DOHH2 (cell line): ENCODE data around the gene CLPSL2.

ENCODE experiments used
- H3F3A ChIP-seq: fragments of 200-600 bp; sonication (generic), shearing (Covaris generic); 2 replicates; pipeline ENCODE4 v1.6.0; 2016; ENCODE audit warnings: antibody characterized with exemption, mild to moderate bottlenecking; ENCODE audit not compliant: control insufficient read depth, insufficient read depth
- H3K27ac ChIP-seq: fragments of 200-600 bp; sonication (generic); 2 replicates; pipeline ENCODE4 v1.5.1; 2014; ENCODE audit warnings: low read depth, mild to moderate bottlenecking, low read length, moderate library complexity
- H3K27me3 ChIP-seq: fragments of 200-600 bp; sonication (generic); 2 replicates; pipeline ENCODE4 v1.6.1; 2014; ENCODE audit warnings: mild to moderate bottlenecking, low read length, mixed read lengths; ENCODE audit not compliant: control insufficient read depth
- H3K36me3 ChIP-seq: fragments of 200-600 bp; sonication (generic); 2 replicates; pipeline ENCODE4 v1.6.1; 2014; ENCODE audit warnings: mild to moderate bottlenecking, low read length, moderate library complexity, mixed read lengths; ENCODE audit not compliant: control insufficient read depth
- H3K4me1 ChIP-seq: fragments of 200-600 bp; sonication (generic); 2 replicates; pipeline ENCODE4 v1.6.1; 2014; ENCODE audit warnings: mild to moderate bottlenecking, low read length, mixed read lengths; ENCODE audit not compliant: control insufficient read depth
- H3K4me2 ChIP-seq: fragments of 200-600 bp; sonication (generic); 2 replicates; pipeline ENCODE4 v1.6.0; 2014; ENCODE audit warnings: mild to moderate bottlenecking, low read length, moderate library complexity
- H3K4me3 ChIP-seq: fragments of 200-600 bp; sonication (generic); 2 replicates; pipeline ENCODE4 v1.5.1; 2014; ENCODE audit warnings: mild to moderate bottlenecking, low read length, mixed read lengths
- H3K79me2 ChIP-seq: fragments of 200-600 bp; sonication (generic); 2 replicates; pipeline ENCODE4 v1.6.1; 2014; ENCODE audit warnings: mild to moderate bottlenecking, low read length, mixed read lengths; ENCODE audit not compliant: control insufficient read depth
- H3K9me2 ChIP-seq: fragments of 200-600 bp; sonication (generic); replicated peaks from 2 replicates; pipeline ENCODE4 v1.6.1; 2014; ENCODE audit warnings: mild to moderate bottlenecking, low read length, mixed read lengths; ENCODE audit not compliant: control insufficient read depth
- H3K9me3 ChIP-seq: fragments of 200-600 bp; sonication (generic); 2 replicates; pipeline ENCODE4 v1.6.1; 2014; ENCODE audit warnings: antibody characterized with exemption, low read length, mixed read lengths; ENCODE audit not compliant: control insufficient read depth, insufficient read depth
- H4K20me1 ChIP-seq: fragments of 200-600 bp; sonication (generic); 2 replicates; pipeline ENCODE4 v1.6.0; 2014; ENCODE audit warnings: low read depth, mild to moderate bottlenecking, antibody characterized with exemption, low read length, moderate library complexity; ENCODE audit not compliant: control insufficient read depth, insufficient read depth
- EZH2phosphoT487 ChIP-seq: fragments of 200-600 bp; sonication (generic); IDR thresholded peaks from 2 replicates; pipeline ENCODE4 v1.6.1; 2017; ENCODE audit warnings: borderline replicate concordance, mild to moderate bottlenecking, antibody characterized with exemption, low read length, moderate library complexity, mixed read lengths
- TF ChIP-seq, protein P1 (sequence below): fragments of 200-600 bp; sonication (generic); IDR thresholded peaks from one replicate; pipeline ENCODE4 v1.5.1; 2014; ENCODE audit warnings: antibody characterized with exemption, mild to moderate bottlenecking, low read depth, low read length; ENCODE audit not compliant: poor library complexity, severe bottlenecking

CLPSL2 gene

DNA sequence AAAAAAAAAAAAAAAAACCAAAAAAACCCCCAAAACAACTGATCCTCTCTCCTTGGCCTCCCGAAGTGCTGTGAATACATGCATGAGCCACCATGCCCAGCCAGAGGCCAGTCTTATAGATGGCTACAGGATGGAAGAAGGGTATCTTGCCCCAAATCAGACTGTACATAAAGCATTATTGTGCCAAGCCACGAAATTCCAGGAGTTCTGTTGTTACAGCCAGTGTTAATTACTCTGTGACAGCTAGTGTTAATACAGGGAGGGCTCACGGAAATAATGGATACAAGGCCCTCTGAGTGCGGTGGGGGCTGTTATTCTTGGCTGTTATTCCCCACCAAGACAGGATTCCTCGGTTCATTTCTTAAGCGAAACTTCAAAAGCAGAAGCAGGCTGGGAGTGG is 1.4 kb upstream of the CLPSL2 start:
- Histone ChIP-seq H3K27ac (no peak overlapping the region), H3F3A (no peaks in the 10 kb centered on the region), H3K4me3 (no peak overlapping the region), H4K20me1 (no peaks in the 10 kb centered on the region), H3K79me2 (no peaks in the 10 kb centered on the region), H3K36me3 (no peaks in the 10 kb centered on the region), H3K9me2 (no peaks in the 10 kb centered on the region), H3K4me1 (peaks cover 9% of the 10 kb centered on the region), H3K27me3 (peaks cover 19% of the 10 kb centered on the region), H3K4me2 (no peak overlapping the region), H3K9me3 (no peaks in the 10 kb centered on the region)
- TF ChIP-seq EZH2phosphoT487, result no peak
- TF ChIP-seq, protein P1, sequence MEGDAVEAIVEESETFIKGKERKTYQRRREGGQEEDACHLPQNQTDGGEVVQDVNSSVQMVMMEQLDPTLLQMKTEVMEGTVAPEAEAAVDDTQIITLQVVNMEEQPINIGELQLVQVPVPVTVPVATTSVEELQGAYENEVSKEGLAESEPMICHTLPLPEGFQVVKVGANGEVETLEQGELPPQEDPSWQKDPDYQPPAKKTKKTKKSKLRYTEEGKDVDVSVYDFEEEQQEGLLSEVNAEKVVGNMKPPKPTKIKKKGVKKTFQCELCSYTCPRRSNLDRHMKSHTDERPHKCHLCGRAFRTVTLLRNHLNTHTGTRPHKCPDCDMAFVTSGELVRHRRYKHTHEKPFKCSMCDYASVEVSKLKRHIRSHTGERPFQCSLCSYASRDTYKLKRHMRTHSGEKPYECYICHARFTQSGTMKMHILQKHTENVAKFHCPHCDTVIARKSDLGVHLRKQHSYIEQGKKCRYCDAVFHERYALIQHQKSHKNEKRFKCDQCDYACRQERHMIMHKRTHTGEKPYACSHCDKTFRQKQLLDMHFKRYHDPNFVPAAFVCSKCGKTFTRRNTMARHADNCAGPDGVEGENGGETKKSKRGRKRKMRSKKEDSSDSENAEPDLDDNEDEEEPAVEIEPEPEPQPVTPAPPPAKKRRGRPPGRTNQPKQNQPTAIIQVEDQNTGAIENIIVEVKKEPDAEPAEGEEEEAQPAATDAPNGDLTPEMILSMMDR, result no peak

DNA sequence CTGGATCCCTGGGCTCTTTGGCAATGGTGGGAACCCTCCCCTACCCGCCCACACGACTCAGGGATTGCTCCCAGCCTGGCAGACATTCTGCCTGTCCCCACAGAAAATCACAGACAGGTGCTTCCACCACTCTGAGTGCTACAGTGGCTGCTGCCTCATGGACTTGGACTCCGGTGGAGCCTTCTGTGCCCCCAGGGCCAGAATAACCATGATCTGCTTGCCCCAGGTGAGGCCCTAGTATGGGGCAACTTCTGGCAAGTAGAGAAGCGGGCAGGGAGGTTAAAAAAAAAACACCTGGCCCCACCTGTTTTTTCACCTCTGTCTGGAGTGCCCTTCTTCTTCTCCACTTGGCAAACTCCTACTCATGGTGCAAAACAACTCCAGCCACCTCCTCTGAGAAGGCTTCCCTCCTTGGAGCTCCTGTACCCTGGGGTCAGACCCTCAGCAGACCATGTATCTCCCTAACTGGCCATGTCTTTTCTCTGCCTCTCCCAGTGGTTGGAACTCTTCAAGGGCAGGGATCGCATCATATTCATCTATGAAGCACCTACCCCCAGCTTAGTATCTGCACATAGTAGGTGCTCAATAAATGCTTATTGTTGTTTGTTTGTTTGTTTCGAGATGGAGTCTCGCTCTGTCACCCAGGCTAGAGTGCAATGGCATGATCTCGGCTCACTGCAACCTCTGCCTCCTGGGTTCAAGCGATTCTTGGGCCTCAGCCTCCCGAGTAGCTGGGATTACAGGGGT is 1.1 kb downstream of the CLPSL2 start:
- Histone ChIP-seq H3K27ac (no peak overlapping the region), H3K4me2 (no peak overlapping the region)

DNA sequence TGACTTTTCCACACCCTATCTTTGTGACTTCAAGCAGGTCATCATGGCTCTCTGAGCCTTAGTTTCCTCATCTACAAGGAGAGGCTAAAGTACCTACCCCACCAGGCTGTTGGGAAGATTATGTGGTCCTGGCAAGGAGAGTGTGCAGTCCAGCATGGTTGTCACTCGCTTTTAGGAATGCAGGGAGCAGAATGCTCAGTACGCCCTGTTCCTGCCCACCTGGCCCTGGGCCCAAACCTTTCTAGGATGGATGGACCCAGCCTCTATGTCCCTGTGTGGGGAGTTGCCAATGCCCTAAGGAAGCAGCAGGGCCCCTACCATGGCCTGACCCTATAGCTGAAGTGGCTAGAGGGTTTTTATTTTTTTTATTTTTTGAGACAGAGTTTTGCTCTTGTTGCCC is 2.0 kb downstream of the CLPSL2 start:
- Histone ChIP-seq H3K4me2 (no peak overlapping the region), H3K4me3 (no peak overlapping the region), H3K9me2 (no peaks in the 10 kb centered on the region), H3K27ac (no peak overlapping the region), H3K9me3 (no peaks in the 10 kb centered on the region), H3F3A (no peaks in the 10 kb centered on the region), H3K27me3 (peaks cover 19% of the 10 kb centered on the region), H3K4me1 (0 out of 2 replicates have a peak, but pooled peaks cover 4% of the 10 kb centered on the region), H3K79me2 (no peaks in the 10 kb centered on the region), H4K20me1 (no peaks in the 10 kb centered on the region), H3K36me3 (no peaks in the 10 kb centered on the region)
- TF ChIP-seq EZH2phosphoT487, result no peak
- TF ChIP-seq, protein P1, result no peak

More for the DNA sequence above, 1.1 kb downstream of the CLPSL2 start:
- Histone ChIP-seq H3K36me3 (no peaks in the 10 kb centered on the region), H3K9me3 (no peaks in the 10 kb centered on the region), H3K4me3 (no peak overlapping the region), H3F3A (no peaks in the 10 kb centered on the region), H3K79me2 (no peaks in the 10 kb centered on the region), H4K20me1 (no peaks in the 10 kb centered on the region), H3K27me3 (peaks cover 19% of the 10 kb centered on the region), H3K4me1 (0 out of 2 replicates have a peak, but pooled peaks cover 4% of the 10 kb centered on the region), H3K9me2 (no peaks in the 10 kb centered on the region)
- TF ChIP-seq, protein P1, result no peak
- TF ChIP-seq EZH2phosphoT487, result no peak
